Erythroblast (primary cell): Measurements from ENCODE around the gene B3GALNT2.
"Not testable (repeated sequence)": the region's sequence is repeated elsewhere in the genome, so short reads cannot be mapped to it uniquely, and the experiment has no call there.

Source experiments
- DNase-seq, 2 experiments: peaks; one replicate each; lab custom pipeline; 2025; lab: John Stamatoyannopoulos, UW
- GATA1 ChIP-seq: IDR thresholded peaks from 2 replicates; pipeline ENCODE4 v1.6.1; 2011; ENCODE audit warnings: low read depth, mild to moderate bottlenecking, control low read depth, low read length, moderate library complexity
- POLR2A ChIP-seq: IDR thresholded peaks from 2 replicates; pipeline ENCODE4 v1.6.1; 2011; ENCODE audit warnings: mild to moderate bottlenecking, low read length

Gene B3GALNT2

GRCh38 chr1:235494531-235494930 is 9.7 kb downstream of the B3GALNT2 start:
- no peak for TF ChIP-seq POLR2A
- TF ChIP-seq GATA1, result no peak

GRCh38 chr1:235491644-235492043 is 12.6 kb downstream of the B3GALNT2 start:
- no peak for DNase-seq

More at GRCh38 chr1:235494531-235494930, 9.7 kb downstream of the B3GALNT2 start:
- no peak for DNase-seq

GRCh38 chr1:235486321-235486720 is 17.9 kb downstream of the B3GALNT2 start:
- no peak for DNase-seq
- no peak for TF ChIP-seq POLR2A
- no peak for TF ChIP-seq GATA1

More at GRCh38 chr1:235491644-235492043, 12.6 kb downstream of the B3GALNT2 start:
- TF ChIP-seq POLR2A, result no peak
- no peak for TF ChIP-seq GATA1

DNA sequence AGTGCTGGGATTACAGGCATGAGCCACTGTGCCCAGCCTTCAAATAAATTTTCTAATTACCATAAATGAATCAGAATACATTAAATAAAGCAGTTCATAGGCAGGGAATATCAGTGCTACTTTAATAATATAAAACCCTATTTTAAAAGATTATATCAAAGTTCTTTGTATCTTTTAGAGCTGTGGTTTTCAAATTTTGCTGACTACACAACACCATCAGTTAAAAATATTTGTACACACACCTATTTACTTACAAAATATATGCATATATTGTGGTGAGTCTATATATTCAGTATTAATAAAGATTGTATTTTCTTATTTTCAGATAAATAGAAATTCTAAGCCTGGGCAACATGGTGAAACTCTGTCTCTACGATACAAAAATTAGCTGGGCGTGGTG is 18.7 kb downstream of the B3GALNT2 start:
- DNase-seq, result no peak
- no peak for TF ChIP-seq GATA1
- no peak for TF ChIP-seq POLR2A

DNA sequence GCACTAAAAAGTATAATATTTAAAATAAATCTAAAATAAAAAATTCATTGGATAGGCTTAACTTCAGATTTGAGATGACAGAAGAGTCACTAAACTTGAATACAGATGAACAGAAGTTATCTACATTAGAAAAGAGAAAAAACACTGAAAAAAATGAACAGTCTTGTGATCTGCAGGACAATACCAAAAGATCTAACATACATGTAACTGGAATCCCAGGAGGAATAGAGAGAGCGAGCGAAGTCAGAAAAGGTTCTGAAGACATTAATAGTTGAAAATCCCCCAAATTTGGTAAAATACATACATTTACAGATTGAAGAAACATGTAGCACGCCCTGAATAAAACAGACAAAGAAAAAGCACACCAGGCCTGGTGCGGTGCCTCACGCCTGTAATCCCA is 21.2 kb downstream of the B3GALNT2 start:
- DNase-seq, result no peak
- TF ChIP-seq POLR2A (no peak), GATA1 (no peak)

DNA sequence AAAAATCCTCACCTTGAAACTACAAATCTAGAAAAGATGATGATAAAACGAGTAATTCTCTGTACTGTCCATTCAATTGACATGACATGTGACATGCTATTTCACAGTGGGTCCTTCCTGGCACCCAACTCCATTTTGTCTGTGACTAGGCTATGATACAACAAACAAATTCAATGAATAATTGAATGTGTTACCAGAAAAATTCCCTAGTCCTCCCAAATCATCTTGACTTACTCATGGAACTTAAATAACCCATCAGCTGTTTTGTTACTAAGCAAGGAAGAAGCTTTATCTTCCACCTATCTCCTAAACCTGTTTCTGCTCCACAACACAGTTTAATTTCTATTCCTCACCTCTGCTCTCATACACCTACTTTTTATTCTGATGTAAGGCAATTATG is 30.4 kb downstream of the B3GALNT2 start:
- no peak for DNase-seq
- no peak for TF ChIP-seq POLR2A
- no peak for TF ChIP-seq GATA1

DNA sequence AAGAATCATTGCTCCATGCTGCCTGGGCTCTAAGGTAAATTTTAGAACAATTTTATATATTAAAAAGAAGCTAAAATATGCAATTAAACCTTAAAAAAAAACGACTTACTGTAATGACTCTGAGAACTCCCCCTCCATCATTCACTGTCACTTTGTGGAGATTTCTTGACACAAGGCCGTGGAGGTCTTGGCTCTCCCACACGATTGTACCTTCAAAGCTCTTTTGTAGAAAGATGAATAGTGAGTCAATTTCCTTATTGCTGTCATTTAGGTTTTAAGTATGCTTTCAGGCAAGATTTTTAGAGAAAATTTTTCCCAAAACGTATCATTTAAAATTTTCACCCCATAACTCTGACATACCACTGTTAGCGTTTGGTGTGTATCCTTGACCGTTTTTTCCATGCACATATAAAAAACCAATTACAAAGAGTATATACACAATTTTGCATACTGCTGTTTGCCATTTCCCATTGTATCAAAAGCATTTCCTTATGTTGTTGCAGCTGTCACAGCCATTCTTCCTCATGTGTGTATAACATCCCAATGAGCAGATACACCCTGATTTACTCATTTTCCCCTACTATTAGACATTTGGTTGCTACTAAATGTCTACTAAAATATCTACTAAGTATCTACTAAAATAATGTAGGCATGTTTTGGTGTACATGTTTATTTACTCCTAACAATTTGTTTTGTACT is 33.4 kb downstream of the B3GALNT2 start:
- TF ChIP-seq GATA1, result no peak
- no peak for TF ChIP-seq POLR2A
- no peak for DNase-seq

- not testable (repeated sequence) for DNase-seq
Observed at GRCh38 chr1:235469897-235470296, 34.4 kb downstream of the B3GALNT2 start.

DNA sequence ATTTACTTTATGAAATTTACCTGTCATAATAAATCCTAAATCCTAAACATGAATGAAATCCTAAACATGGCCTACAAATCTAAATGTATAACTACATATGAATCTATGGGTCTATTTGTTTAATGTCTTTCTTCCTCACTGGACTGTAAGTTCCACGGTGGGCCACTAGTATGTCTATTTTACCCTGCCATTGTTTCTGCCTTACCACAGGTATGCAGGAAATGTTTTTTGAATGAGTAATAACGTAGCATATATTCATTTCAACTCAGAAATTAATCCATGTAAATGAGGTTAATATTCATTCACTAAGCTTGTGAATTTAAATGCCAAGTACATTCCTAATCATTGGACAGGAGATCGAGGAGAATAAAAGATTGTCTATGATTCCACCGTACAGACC is 35.3 kb downstream of the B3GALNT2 start:
- no peak for TF ChIP-seq GATA1
- no peak for TF ChIP-seq POLR2A
- DNase-seq, result no peak

DNA sequence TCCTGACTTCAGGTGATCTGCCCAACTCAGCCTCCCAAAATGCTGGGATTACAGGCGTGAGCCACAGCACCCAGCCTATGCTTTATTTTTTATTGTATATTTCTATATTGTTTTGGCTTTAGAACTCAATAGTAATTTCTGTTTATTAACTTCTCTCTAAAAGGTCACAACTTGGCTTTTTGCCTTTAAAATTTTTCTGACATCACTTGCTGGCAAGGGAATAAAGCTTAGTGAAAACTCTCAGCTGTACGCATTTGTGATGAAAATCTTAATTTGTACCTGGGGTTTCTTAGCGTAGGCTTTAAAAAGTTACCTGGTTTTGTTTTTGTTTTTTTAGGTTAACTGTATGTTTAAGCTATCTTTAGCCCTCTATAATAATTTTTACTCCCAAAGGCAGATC is 36.2 kb downstream of the B3GALNT2 start:
- TF ChIP-seq POLR2A, result no peak
- no peak for DNase-seq

DNA sequence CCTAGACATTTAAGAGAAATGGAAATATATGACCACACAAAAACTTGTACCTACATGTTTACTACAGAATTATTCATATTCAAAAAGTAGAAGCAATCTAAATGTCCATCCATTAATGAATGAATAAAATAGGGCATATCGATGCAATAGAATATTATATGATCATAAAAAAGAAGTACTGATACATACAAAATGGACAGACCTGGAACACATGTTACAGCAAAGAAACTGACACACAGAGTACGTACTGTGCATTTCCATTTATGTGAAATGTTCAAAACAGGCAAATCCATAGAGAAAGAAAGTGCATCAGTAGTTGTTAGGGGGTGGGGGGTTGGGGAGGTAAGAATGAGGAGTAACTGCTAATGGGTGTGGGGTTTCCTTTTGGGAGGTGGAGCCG is 39.2 kb downstream of the B3GALNT2 start:
- TF ChIP-seq GATA1 (no peak), POLR2A (no peak)
- no peak for DNase-seq

DNA sequence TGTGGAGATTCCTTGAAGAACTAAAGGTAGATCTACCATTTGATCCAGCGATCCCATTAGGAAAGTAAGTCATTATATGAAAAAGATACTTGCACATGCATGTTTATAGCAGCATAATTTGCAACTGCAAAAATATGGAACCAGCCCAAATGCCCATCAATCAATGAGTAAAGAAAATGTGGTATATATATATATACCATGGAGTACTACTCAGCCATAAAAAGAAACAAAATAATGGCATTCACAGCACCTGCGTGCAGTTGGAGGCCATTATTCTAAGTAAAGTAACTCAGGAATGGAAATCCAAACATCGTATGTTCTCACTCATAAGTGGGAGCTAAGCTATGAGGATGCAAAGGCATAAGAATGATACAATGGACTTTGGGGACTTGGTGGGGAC is 41.4 kb downstream of the B3GALNT2 start:
- not testable (repeated sequence) for DNase-seq

- DNase-seq, result no peak
Observed at GRCh38 chr1:235461954-235462353, 42.3 kb downstream of the B3GALNT2 start.

DNA sequence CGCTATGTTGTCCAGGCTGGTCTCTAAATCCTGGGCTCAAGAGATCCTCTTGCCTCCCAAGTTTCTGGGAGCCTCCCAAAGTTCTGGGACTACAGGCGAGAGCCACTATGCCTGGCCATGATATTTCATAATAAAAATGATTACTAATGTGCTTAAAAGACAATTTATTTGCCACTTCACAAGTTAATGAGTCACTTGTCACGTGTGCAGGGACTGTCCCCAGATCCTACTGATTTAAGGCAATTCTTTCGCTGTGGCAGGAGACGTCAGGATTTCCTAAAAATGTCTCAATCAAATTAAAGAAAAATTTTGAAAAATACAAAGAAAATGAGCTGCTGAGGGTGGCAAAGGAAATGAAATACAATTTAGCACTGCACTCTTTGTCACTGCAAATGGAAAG is 43.5 kb downstream of the B3GALNT2 start:
- no peak for DNase-seq
- TF ChIP-seq POLR2A, result no peak

More at GRCh38 chr1:235461954-235462353, 42.3 kb downstream of the B3GALNT2 start:
- TF ChIP-seq POLR2A (no peak), GATA1 (no peak)

DNA sequence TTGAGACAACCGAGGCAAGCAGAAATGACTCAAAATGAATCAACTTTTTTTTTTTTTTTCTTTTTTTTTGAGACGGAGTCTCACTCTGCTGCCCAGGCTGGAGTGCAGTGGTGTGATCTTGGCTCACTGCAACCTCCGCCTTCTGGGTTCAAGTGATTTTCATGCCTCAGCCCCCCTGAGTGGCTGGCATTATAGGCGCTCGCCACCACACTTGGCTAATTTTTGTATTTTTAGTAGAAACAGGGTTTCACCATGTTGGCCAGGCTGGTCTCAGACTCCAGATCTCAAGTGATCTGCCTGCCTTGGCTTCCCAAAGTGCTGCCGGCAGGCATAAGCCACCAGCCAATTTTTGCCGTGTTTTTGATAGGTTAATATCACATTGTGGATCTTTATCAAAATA is 46.4 kb downstream of the B3GALNT2 start:
- not testable (repeated sequence) for DNase-seq

DNA sequence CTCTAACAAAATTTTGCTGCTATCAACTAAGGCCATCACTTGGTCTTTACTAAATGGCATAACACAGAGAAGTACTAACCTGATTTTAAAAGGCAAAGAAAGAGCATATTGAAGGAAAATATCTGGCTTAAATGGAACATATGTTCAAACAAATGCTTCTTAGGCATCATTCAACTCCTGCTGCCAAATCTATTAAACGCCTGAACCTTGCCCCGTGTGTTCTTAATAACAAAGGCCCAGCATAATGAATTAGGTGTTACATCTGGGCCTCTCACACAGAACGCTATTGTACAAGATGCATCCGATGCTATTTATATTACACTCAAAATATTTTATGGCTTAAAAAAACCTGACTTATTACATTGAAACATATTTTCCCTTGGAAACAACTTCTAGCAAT is 48.4 kb downstream of the B3GALNT2 start:
- no peak for DNase-seq
- TF ChIP-seq GATA1, result no peak
- no peak for TF ChIP-seq POLR2A

DNA sequence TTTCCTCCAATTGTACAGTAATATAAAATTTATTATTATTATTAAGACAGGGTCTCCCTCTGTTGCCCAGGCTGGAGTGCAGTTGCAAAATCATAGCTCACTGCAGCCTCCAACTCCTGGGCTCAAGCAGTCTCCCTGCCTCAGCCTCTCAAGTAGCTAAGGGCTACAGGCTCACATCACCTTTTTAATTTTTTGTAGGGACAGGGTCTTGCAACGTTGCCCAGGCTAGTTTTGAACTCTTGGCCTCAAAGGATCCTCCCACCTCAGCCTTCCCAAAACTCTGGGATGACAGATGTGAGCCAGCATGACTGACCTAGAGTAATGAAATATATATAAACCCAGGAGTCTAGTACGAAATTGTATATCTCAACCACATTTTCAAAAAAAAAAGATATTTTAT is 49.2 kb downstream of the B3GALNT2 start:
- DNase-seq, result no peak
- TF ChIP-seq GATA1 (no peak), POLR2A (no peak)
